HepG2 (cell line): ENCODE results near the gene SNAPIN. TPM values are rescaled to one million over a fixed set of nuclear protein-coding genes. Genes with fewer than 3 reads are reported as not detected.

ENCODE experiments used
- ARID2 ChIP-seq: sonication (generic); formaldehyde crosslinking; IDR thresholded peaks from 2 replicates; pipeline ENCODE4 v1.8.1; 2022; ENCODE audit warnings: mild to moderate bottlenecking, missing genetic modification reagents, borderline replicate concordance
- ARNT ChIP-seq: fragments of 450-650 bp; IDR thresholded peaks from 2 replicates; pipeline ENCODE4 v1.6.1; 2017
- ARNT2 ChIP-seq: sonication (generic); formaldehyde crosslinking; IDR thresholded peaks from 2 replicates; pipeline ENCODE4 v1.8.0; 2022; ENCODE audit warnings: mild to moderate bottlenecking, low read depth, missing genetic modification reagents, moderate library complexity
- BCL6 ChIP-seq: IDR thresholded peaks from 2 replicates; pipeline ENCODE4 v1.6.1; 2016; ENCODE audit warnings: missing genetic modification reagents, missing compliant biosample characterization
- KAT7 ChIP-seq: IDR thresholded peaks from 2 replicates; pipeline ENCODE4 v1.6.1; 2018; ENCODE audit warnings: borderline replicate concordance, missing compliant biosample characterization
- MAFK ChIP-seq, 2 experiments: IDR thresholded peaks in 1 of 2; conservative IDR thresholded peaks in 1 of 2; 2 replicates each; pipeline ENCODE4 v1.6.1; 2011; ENCODE audit warnings: improper control_type of control experiment in 2 of 2, low read length in 2 of 2
- NFKB2 ChIP-seq: sonication (generic); formaldehyde crosslinking; IDR thresholded peaks from 2 replicates; pipeline ENCODE4 v1.4.0; 2020; ENCODE audit warnings: missing genetic modification reagents, borderline replicate concordance
- TAF1 ChIP-seq: sonication (generic); formaldehyde crosslinking; IDR thresholded peaks from 2 replicates; pipeline ENCODE4 v1.4.0; 2020; ENCODE audit warnings: missing genetic modification reagents
- THAP11 ChIP-seq: IDR thresholded peaks from 2 replicates; pipeline ENCODE4 v1.6.1; 2016; ENCODE audit warnings: missing biosample characterization, missing genetic modification reagents
- YEATS4 ChIP-seq: sonication (generic); formaldehyde crosslinking; IDR thresholded peaks from 2 replicates; pipeline ENCODE4 v1.4.0; 2020; ENCODE audit warnings: missing genetic modification reagents, borderline replicate concordance
- ZBTB1 ChIP-seq: sonication (generic); formaldehyde crosslinking; IDR thresholded peaks from 2 replicates; pipeline ENCODE4 v1.4.0; 2020; ENCODE audit warnings: missing genetic modification reagents, borderline replicate concordance
- ZFP82 ChIP-seq: sonication (generic); formaldehyde crosslinking; IDR thresholded peaks from 2 replicates; pipeline ENCODE4 v1.5.1; 2020; ENCODE audit warnings: mild to moderate bottlenecking, missing genetic modification reagents, borderline replicate concordance
- ZMAT3 ChIP-seq: sonication (generic); formaldehyde crosslinking; conservative IDR thresholded peaks from 2 replicates; pipeline ENCODE4 v1.7.0; 2021; ENCODE audit warnings: missing genetic modification reagents
- ZNF432 ChIP-seq: sonication (generic); formaldehyde crosslinking; IDR thresholded peaks from 2 replicates; pipeline ENCODE4 v1.5.0; 2020; ENCODE audit warnings: missing genetic modification reagents, mild to moderate bottlenecking, borderline replicate concordance
- ZNF557 ChIP-seq: sonication (generic); formaldehyde crosslinking; IDR thresholded peaks from 2 replicates; pipeline ENCODE4 v1.4.0; 2020; ENCODE audit warnings: missing genetic modification reagents
- ZNF766 ChIP-seq: sonication (generic); formaldehyde crosslinking; IDR thresholded peaks from 2 replicates; pipeline ENCODE4 v1.5.0; 2020; ENCODE audit warnings: missing genetic modification reagents, borderline replicate concordance
- polyA plus RNA-seq, 8 experiments: library from polyadenylated mRNA; depleted of rRNA in 3 of 8; stranded (reverse) in 7 of 8; unstranded in 1 of 8; fragments of >200 nt; fragmentation: Illumina TruSeq in 4 of 8; extraction: Trizol in 4 of 8; gene quantifications; 2 replicates each; pipeline versions ENCODE4 v1.2.1 to v1.2.3, GENCODE V29; 2011 to 2016; ENCODE audit warnings: low read depth in 4 of 8, missing spikeins in 1 of 8, mixed read lengths in 1 of 8; ENCODE audit not compliant: insufficient read depth in 1 of 8
- total RNA-seq, 5 experiments: library from RNA; depleted of rRNA; stranded (reverse); fragments of >200 nt; fragmentation: Illumina TruSeq; extraction: Trizol; gene quantifications; 2 replicates each; pipeline ENCODE4 v1.2.3, GENCODE V29; 2016; ENCODE audit warnings: low read depth in 1 of 5
- TF ChIP-seq, protein P1 (sequence below): sonication (generic); formaldehyde crosslinking; IDR thresholded peaks from 2 replicates; pipeline ENCODE4 v1.8.0; 2022; ENCODE audit warnings: mild to moderate bottlenecking, missing genetic modification reagents
- TF ChIP-seq, protein P2 (sequence below): IDR thresholded peaks from 2 replicates; pipeline ENCODE4 v1.6.1; 2018; ENCODE audit warnings: missing genetic modification reagents, mild to moderate bottlenecking, missing compliant biosample characterization
- TF ChIP-seq, protein P3 (sequence below): sonication (generic); formaldehyde crosslinking; IDR thresholded peaks from 2 replicates; pipeline ENCODE4 v1.5.1; 2020; ENCODE audit warnings: mild to moderate bottlenecking, missing genetic modification reagents, borderline replicate concordance
- TF ChIP-seq, protein P4 (sequence below): sonication (generic); formaldehyde crosslinking; IDR thresholded peaks from 2 replicates; pipeline ENCODE4 v1.9.0; 2021; ENCODE audit warnings: missing genetic modification reagents, mild to moderate bottlenecking, borderline replicate concordance

Gene SNAPIN
- total and polyA plus RNA-seq, 2 of the 13 experiments (the other 11 are each of a cell fraction or from before 2014, with no cell fraction given): 23.9 to 25.7 TPM

DNA sequence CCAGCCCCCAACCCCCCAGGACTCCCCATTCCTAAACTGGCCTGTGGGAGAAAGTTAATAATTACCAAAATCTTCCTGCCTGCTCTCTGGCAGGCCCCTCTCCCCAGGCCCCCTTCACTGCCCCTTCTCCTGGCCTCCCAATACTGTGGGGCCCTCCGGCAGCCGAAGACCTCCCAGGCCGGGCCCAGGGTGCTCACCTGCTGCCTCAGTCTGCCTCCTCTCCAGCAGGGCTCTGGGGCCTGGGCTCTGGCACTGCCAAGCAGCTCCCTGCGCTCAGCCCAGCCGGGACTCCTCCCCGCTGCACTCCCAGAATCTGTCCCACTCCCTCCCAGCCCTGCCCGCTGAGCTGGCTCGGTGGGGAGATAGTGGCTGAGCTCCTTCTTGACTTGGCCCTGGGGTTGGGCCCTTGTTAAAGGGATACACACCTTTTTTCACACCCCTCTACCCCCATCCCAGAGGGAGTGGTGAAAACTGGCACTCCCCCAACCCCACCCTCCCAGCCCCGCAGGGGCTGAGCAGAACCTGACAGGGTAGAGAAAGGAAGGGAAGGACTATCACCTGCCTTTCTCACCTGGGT, 45.7 kb upstream of the SNAPIN start, which contains the start of gene S100A16 (continued):
- TF ChIP-seq THAP11 (no peak; the same call in 1 of the 2 replicates), ZNF766 (no peak), ZMAT3 (CRISPR knock-in tag) (no peak; the same call in 1 of the 2 replicates), MAFK (conservative IDR thresholded peaks at IDR 0.05 in 1 of 2, IDR thresholded peaks at IDR 0.05 in 1 of 2; ENCODE audit: low read length in 2 of 2) (no peak), KAT7 (CRISPR knock-in tag) (no peak), ARID2 (CRISPR knock-in tag) (no peak), ARNT2 (CRISPR knock-in tag) (no peak), BCL6 (CRISPR knock-in tag) (no peak), ZNF557 (CRISPR knock-in tag) (no peak), ZNF432 (no peak), YEATS4 (CRISPR knock-in tag) (peak; percentile 65; the same call in 1 of the 2 replicates), ARNT (no peak), ZFP82 (no peak), TAF1 (peak; percentile 55), ZBTB1 (CRISPR knock-in tag) (no peak), NFKB2 (CRISPR knock-in tag) (0 out of 2 replicates have a peak, but pooled peaks have one; percentile 48)
- TF ChIP-seq, protein P1, sequence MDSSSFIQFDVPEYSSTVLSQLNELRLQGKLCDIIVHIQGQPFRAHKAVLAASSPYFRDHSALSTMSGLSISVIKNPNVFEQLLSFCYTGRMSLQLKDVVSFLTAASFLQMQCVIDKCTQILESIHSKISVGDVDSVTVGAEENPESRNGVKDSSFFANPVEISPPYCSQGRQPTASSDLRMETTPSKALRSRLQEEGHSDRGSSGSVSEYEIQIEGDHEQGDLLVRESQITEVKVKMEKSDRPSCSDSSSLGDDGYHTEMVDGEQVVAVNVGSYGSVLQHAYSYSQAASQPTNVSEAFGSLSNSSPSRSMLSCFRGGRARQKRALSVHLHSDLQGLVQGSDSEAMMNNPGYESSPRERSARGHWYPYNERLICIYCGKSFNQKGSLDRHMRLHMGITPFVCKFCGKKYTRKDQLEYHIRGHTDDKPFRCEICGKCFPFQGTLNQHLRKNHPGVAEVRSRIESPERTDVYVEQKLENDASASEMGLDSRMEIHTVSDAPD (CRISPR knock-in tag): no peak
- TF ChIP-seq, protein P2, sequence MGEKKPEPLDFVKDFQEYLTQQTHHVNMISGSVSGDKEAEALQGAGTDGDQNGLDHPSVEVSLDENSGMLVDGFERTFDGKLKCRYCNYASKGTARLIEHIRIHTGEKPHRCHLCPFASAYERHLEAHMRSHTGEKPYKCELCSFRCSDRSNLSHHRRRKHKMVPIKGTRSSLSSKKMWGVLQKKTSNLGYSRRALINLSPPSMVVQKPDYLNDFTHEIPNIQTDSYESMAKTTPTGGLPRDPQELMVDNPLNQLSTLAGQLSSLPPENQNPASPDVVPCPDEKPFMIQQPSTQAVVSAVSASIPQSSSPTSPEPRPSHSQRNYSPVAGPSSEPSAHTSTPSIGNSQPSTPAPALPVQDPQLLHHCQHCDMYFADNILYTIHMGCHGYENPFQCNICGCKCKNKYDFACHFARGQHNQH (CRISPR knock-in tag): peak; percentile 71; the same call in 1 of the 2 replicates
- TF ChIP-seq, protein P3, sequence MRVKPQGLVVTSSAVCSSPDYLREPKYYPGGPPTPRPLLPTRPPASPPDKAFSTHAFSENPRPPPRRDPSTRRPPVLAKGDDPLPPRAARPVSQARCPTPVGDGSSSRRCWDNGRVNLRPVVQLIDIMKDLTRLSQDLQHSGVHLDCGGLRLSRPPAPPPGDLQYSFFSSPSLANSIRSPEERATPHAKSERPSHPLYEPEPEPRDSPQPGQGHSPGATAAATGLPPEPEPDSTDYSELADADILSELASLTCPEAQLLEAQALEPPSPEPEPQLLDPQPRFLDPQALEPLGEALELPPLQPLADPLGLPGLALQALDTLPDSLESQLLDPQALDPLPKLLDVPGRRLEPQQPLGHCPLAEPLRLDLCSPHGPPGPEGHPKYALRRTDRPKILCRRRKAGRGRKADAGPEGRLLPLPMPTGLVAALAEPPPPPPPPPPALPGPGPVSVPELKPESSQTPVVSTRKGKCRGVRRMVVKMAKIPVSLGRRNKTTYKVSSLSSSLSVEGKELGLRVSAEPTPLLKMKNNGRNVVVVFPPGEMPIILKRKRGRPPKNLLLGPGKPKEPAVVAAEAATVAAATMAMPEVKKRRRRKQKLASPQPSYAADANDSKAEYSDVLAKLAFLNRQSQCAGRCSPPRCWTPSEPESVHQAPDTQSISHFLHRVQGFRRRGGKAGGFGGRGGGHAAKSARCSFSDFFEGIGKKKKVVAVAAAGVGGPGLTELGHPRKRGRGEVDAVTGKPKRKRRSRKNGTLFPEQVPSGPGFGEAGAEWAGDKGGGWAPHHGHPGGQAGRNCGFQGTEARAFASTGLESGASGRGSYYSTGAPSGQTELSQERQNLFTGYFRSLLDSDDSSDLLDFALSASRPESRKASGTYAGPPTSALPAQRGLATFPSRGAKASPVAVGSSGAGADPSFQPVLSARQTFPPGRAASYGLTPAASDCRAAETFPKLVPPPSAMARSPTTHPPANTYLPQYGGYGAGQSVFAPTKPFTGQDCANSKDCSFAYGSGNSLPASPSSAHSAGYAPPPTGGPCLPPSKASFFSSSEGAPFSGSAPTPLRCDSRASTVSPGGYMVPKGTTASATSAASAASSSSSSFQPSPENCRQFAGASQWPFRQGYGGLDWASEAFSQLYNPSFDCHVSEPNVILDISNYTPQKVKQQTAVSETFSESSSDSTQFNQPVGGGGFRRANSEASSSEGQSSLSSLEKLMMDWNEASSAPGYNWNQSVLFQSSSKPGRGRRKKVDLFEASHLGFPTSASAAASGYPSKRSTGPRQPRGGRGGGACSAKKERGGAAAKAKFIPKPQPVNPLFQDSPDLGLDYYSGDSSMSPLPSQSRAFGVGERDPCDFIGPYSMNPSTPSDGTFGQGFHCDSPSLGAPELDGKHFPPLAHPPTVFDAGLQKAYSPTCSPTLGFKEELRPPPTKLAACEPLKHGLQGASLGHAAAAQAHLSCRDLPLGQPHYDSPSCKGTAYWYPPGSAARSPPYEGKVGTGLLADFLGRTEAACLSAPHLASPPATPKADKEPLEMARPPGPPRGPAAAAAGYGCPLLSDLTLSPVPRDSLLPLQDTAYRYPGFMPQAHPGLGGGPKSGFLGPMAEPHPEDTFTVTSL: no peak
- TF ChIP-seq, protein P4, sequence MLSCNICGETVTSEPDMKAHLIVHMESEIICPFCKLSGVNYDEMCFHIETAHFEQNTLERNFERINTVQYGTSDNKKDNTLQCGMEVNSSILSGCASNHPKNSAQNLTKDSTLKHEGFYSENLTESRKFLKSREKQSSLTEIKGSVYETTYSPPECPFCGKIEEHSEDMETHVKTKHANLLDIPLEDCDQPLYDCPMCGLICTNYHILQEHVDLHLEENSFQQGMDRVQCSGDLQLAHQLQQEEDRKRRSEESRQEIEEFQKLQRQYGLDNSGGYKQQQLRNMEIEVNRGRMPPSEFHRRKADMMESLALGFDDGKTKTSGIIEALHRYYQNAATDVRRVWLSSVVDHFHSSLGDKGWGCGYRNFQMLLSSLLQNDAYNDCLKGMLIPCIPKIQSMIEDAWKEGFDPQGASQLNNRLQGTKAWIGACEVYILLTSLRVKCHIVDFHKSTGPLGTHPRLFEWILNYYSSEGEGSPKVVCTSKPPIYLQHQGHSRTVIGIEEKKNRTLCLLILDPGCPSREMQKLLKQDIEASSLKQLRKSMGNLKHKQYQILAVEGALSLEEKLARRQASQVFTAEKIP (CRISPR knock-in tag): no peak
